ENCODE measurements around the gene MINDY1. TPM values are rescaled to one million over a fixed set of nuclear protein-coding genes. Genes with fewer than 3 reads are reported as not detected.

MINDY1 gene
- total and polyA plus RNA-seq, 2 donors (not counting 3 experiments of a cell fraction or from before 2014, with no cell fraction given), result 12.0 to 15.4 TPM

DNA sequence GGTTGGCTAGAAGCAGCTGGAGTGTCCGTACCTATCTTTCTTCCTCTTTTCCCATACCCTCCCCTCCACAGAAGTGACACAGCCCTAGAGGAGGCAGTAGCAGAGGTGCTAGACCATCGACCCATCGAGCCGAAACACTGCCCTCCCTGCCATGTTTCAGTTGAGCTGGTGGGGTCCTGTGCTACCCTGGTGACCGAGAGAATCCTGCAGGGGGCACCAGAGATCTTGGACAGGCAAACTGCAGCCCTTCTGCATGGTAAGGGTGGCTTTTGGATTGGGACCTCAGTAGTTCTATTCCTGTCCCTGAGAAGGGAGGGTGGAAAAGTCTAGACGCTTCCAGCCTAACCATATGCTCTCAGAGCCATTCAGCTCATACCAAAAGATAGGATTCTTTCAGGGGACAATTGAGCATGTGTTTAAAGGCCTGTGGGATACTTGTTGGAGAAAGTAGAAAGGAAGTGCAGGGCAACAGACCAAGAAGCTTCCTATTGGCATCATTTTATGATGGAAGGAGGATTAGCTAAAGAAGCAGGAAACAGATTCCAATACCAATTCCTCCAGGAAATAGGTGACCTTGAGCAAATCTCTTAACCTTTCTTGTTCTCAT lies 17.9 kb upstream of the MINDY1 start:
- TF ChIP-seq FOS (IDR thresholded peaks at IDR 0.05; ENCODE audit: borderline replicate concordance, insufficient read depth, low read length), result no peak
- TF ChIP-seq, protein P1, sequence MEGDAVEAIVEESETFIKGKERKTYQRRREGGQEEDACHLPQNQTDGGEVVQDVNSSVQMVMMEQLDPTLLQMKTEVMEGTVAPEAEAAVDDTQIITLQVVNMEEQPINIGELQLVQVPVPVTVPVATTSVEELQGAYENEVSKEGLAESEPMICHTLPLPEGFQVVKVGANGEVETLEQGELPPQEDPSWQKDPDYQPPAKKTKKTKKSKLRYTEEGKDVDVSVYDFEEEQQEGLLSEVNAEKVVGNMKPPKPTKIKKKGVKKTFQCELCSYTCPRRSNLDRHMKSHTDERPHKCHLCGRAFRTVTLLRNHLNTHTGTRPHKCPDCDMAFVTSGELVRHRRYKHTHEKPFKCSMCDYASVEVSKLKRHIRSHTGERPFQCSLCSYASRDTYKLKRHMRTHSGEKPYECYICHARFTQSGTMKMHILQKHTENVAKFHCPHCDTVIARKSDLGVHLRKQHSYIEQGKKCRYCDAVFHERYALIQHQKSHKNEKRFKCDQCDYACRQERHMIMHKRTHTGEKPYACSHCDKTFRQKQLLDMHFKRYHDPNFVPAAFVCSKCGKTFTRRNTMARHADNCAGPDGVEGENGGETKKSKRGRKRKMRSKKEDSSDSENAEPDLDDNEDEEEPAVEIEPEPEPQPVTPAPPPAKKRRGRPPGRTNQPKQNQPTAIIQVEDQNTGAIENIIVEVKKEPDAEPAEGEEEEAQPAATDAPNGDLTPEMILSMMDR (IDR thresholded peaks at IDR 0.05; ENCODE audit: extremely low read depth in 1 of 2, insufficient read depth in 1 of 2, low read depth in 1 of 2, low read length in 2 of 2), result peak; percentile 76 to 88
- TF ChIP-seq, protein P2, sequence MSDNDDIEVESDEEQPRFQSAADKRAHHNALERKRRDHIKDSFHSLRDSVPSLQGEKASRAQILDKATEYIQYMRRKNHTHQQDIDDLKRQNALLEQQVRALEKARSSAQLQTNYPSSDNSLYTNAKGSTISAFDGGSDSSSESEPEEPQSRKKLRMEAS (IDR thresholded peaks at IDR 0.05; ENCODE audit: insufficient read depth, insufficient read length), result no peak
- Histone ChIP-seq H3K4me2 (ENCODE audit: insufficient read depth, low read length) (no peak overlapping the region), H3K27ac (ENCODE audit: insufficient read depth, low read depth, low read length) (no peak overlapping the region), H3K79me2 (ENCODE audit: control insufficient read depth, insufficient read depth, low read length) (no peaks in the 10 kb centered on the region), H3K36me3 (ENCODE audit: control insufficient read depth in 2 of 2, extremely low read depth in 1 of 2, insufficient read depth in 2 of 2, low read length in 2 of 2) (peaks cover 0 to 10% of the 10 kb centered on the region in 2 experiments), H3K27me3 (ENCODE audit: control insufficient read depth in 2 of 2, insufficient read depth in 2 of 2, low read length in 2 of 2) (no peaks in the 10 kb centered on the region), H2AFZ (ENCODE audit: low read depth, low read length) (peak overlapping the region; percentile 36), H4K20me1 (replicated peaks; ENCODE audit: control insufficient read depth, extremely low read depth, insufficient read depth, low read length) (no peaks in the 10 kb centered on the region), H3K9me3 (replicated peaks; ENCODE audit: control insufficient read depth, insufficient read depth, low read length) (no peaks in the 10 kb centered on the region), H3K4me3 (replicated peaks in 1 of 3; ENCODE audit: insufficient read depth in 1 of 3, low read depth in 1 of 3, low read length in 3 of 3) (no peak overlapping the region), H3K4me1 (ENCODE audit: control insufficient read depth, extremely low read depth, insufficient read depth, low read length) (no peaks in the 10 kb centered on the region), H3K9ac (replicated peaks; ENCODE audit: extremely low read depth, insufficient read depth, low read length) (no peak overlapping the region), H3K9me1 (replicated peaks; ENCODE audit: control insufficient read depth, extremely low read depth, insufficient read depth, low read length) (no peaks in the 10 kb centered on the region)
- CTCF ChIA-PET, result interaction anchor here (0.5 to 4.8 kb wide), 39 partner anchors 9 to 616 kb away, joined by 3 to 60 read pairs (median 5); partner anchors contain the start of genes BNIPL, C1orf56, CDC42SE1 and GABPB2
- BruUV-seq (replicated peaks), result no TSS peak
- POLR2A ChIA-PET, result no interaction called here
- FAIRE-seq (peak; percentile 83), DNase-seq (ENCODE audit: low read depth, low spot score) (peak; percentile 74)
- intact Hi-C loops (cut with micrococcal nuclease) (loop anchor here (1.0 kb wide), 3 partner anchors 24 to 131 kb away; partner anchors contain the start of gene GABPB2), dilution Hi-C loops (cut with MboI; ENCODE audit: extremely low pct_ligation_motif_present, low sequenced_read_pairs) (no loop called here)

- Histone ChIP-seq H3K9me3 (replicated peaks; ENCODE audit: control insufficient read depth, insufficient read depth, low read length) (no peaks in the 10 kb centered on the region), H3K27ac (ENCODE audit: insufficient read depth, low read depth, low read length) (no peak overlapping the region), H4K20me1 (replicated peaks; ENCODE audit: control insufficient read depth, extremely low read depth, insufficient read depth, low read length) (no peaks in the 10 kb centered on the region), H2AFZ (ENCODE audit: low read depth, low read length) (no peak overlapping the region), H3K79me2 (ENCODE audit: control insufficient read depth, insufficient read depth, low read length) (no peaks in the 10 kb centered on the region), H3K27me3 (ENCODE audit: control insufficient read depth in 2 of 2, insufficient read depth in 2 of 2, low read length in 2 of 2) (no peaks in the 10 kb centered on the region), H3K9ac (replicated peaks; ENCODE audit: extremely low read depth, insufficient read depth, low read length) (no peak overlapping the region), H3K36me3 (ENCODE audit: control insufficient read depth in 2 of 2, extremely low read depth in 1 of 2, insufficient read depth in 2 of 2, low read length in 2 of 2) (no peaks in the 10 kb centered on the region), H3K9me1 (replicated peaks; ENCODE audit: control insufficient read depth, extremely low read depth, insufficient read depth, low read length) (no peaks in the 10 kb centered on the region), H3K4me3 (replicated peaks in 1 of 3; ENCODE audit: insufficient read depth in 1 of 3, low read depth in 1 of 3, low read length in 3 of 3) (no peak overlapping the region), H3K4me2 (ENCODE audit: insufficient read depth, low read length) (no peak overlapping the region), H3K4me1 (ENCODE audit: control insufficient read depth, extremely low read depth, insufficient read depth, low read length) (peaks cover 7% of the 10 kb centered on the region)
- FAIRE-seq (no peak), DNase-seq (ENCODE audit: low read depth, low spot score) (peak; percentile 13)
- BruUV-seq (replicated peaks), result no TSS peak
- intact Hi-C loops (cut with micrococcal nuclease) (no loop called here), dilution Hi-C loops (cut with MboI; ENCODE audit: extremely low pct_ligation_motif_present, low sequenced_read_pairs) (no loop called here)
- ChIA-PET CTCF (interaction anchor here (0.7 kb wide), 1 partner anchor 17 kb away, joined by 3 read pairs; no protein-coding TSS in a partner anchor), POLR2A (no interaction called here)
- TF ChIP-seq GATA2 (IDR thresholded peaks at IDR 0.05; ENCODE audit: insufficient read depth, insufficient read length, low read depth, low read length), result no peak
- TF ChIP-seq, protein P2 (IDR thresholded peaks at IDR 0.05; ENCODE audit: insufficient read depth, insufficient read length), result no peak
- TF ChIP-seq EZH2 (IDR thresholded peaks at IDR 0.05; ENCODE audit: borderline replicate concordance, low read depth, low read length, severe bottlenecking), result no peak
- TF ChIP-seq, protein P1 (IDR thresholded peaks at IDR 0.05; ENCODE audit: extremely low read depth in 1 of 2, insufficient read depth in 1 of 2, low read depth in 1 of 2, low read length in 2 of 2), result no peak
- no peak for TF ChIP-seq MYC (IDR thresholded peaks at IDR 0.05; ENCODE audit: low read depth, low read length)
- no peak for TF ChIP-seq FOS (IDR thresholded peaks at IDR 0.05; ENCODE audit: borderline replicate concordance, insufficient read depth, low read length)
- TF ChIP-seq POLR2AphosphoS5 (IDR thresholded peaks at IDR 0.05; ENCODE audit: insufficient read depth, low read depth, low read length), result no peak
- TF ChIP-seq POLR2A (IDR thresholded peaks at IDR 0.05; ENCODE audit: low read depth, low read length), result no peak
- no peak for TF ChIP-seq JUN (IDR thresholded peaks at IDR 0.05; ENCODE audit: borderline replicate concordance, insufficient read depth, insufficient read length, low read depth)
Observed at GRCh38 chr1:151013518-151013917, 6.8 kb upstream of the MINDY1 start.

All from endothelial cell of umbilical vein (primary cell).